Measurements from ENCODE around the gene ADPRS. TPM values are rescaled to one million over a fixed set of nuclear protein-coding genes. Genes with fewer than 3 reads are reported as not detected.
A peak's percentile ranks its signal among the peaks of the same experiment; 100 is the strongest.

ADPRS gene
- total RNA-seq, 1 experiment from 2014 or later = 27.8 TPM

DNA sequence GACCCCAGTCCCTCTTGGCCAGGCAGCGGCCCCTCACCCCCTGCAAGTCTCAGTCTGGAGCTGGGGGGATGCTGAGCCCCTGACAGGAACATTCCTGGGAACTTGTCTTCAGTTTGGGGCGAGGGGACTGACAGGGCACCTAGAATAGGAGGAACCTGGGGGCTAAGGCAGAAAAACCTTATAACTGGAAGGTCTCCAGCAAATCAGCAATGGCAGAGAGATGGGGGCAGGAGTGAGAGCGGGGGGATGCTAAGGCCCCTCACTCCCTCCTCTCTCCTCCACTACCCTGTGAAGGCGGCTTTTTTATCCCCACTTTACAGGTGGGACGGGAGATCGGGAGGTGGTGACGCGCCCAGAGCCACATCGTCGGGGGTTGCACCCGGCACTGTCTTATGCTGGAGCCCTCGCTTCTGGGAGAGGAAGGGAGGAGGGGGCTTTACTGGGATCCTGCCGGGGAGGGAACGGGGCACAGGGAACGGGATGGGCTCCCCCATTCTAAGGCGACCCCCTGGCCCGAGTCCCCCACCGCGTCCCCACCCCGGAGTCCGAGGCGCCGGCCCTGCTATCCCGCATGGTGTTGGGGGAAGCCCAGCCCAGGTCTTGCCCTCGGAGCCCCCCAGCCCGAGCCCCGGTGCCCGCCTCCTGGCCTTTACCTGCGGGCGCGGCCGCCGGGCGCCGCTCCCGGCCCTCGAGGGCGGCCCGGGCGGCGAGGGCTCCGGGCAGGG lies 35.9 kb downstream of the ADPRS start:
- H2BK15ac ChIP-seq (ENCODE audit: low read depth, low read length) = no peak overlapping the region
- H3K27ac ChIP-seq (ENCODE audit: insufficient read length, low read depth, low read length) = no peak overlapping the region
- Mint-ChIP-seq H3K4me3 (peak overlapping the region; percentile 58 to 81), H3K4me1 (peaks cover 13 to 18% of the 10 kb centered on the region in 2 experiments), H3K36me3 (ENCODE audit: insufficient read depth in 1 of 3, low read depth in 3 of 3) (no peaks in the 10 kb centered on the region), H3K9me3 (no peaks in the 10 kb centered on the region; a peak in 1 of 5 replicates), H3K27me3 (ENCODE audit: low read depth) (peaks cover 49% of the 10 kb centered on the region), H3K27ac (no peak overlapping the region)
- no peak overlapping the region for H4K5ac ChIP-seq (ENCODE audit: insufficient read length, low read depth, low read length)
- no peak overlapping the region for H3K56ac ChIP-seq (ENCODE audit: insufficient read length, low read depth, low read length)
- H3K4me1 ChIP-seq (ENCODE audit: insufficient read depth, low read length) = peaks cover 2% of the 10 kb centered on the region; the same call in 1 of the 2 replicates
- no peak overlapping the region for H3K18ac ChIP-seq (ENCODE audit: insufficient read length, low read depth, low read length)
- H3K9me3 ChIP-seq (ENCODE audit: control insufficient read depth, low read depth, low read length) = no peaks in the 10 kb centered on the region
- TF ChIP-seq, protein P1, sequence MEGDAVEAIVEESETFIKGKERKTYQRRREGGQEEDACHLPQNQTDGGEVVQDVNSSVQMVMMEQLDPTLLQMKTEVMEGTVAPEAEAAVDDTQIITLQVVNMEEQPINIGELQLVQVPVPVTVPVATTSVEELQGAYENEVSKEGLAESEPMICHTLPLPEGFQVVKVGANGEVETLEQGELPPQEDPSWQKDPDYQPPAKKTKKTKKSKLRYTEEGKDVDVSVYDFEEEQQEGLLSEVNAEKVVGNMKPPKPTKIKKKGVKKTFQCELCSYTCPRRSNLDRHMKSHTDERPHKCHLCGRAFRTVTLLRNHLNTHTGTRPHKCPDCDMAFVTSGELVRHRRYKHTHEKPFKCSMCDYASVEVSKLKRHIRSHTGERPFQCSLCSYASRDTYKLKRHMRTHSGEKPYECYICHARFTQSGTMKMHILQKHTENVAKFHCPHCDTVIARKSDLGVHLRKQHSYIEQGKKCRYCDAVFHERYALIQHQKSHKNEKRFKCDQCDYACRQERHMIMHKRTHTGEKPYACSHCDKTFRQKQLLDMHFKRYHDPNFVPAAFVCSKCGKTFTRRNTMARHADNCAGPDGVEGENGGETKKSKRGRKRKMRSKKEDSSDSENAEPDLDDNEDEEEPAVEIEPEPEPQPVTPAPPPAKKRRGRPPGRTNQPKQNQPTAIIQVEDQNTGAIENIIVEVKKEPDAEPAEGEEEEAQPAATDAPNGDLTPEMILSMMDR (conservative IDR thresholded peaks at IDR 0.05) = no peak
- H2BK120ac ChIP-seq (ENCODE audit: low read depth, low read length, poor library complexity, severe bottlenecking) = no peak overlapping the region
- H3K9ac ChIP-seq (ENCODE audit: extremely low read depth, insufficient read length, low read length) = no peak overlapping the region
- no peak overlapping the region for H4K91ac ChIP-seq (ENCODE audit: insufficient read length, low read depth, low read length)
- no peak overlapping the region for H2BK5ac ChIP-seq (ENCODE audit: insufficient read length, low read length)
- H3K27me3 ChIP-seq (ENCODE audit: insufficient read depth, low read length) = peaks cover 17% of the 10 kb centered on the region; the same call in 1 of the 2 replicates
- H3K79me2 ChIP-seq (ENCODE audit: insufficient read depth, low read length) = no peaks in the 10 kb centered on the region
- no peak overlapping the region for H3K4ac ChIP-seq (ENCODE audit: low read depth, low read length)
- no peak overlapping the region; the same call in 1 of the 2 replicates for H3K14ac ChIP-seq (ENCODE audit: insufficient read depth, low read length)
- DNase-seq = no peak
- no CpG with 5 or more reads among the region's 42 CpGs for WGBS (ENCODE audit: extremely low coverage, insufficient read length, low lambda C conversion rate)
- no peak overlapping the region for H3K23ac ChIP-seq (ENCODE audit: insufficient read length, low read depth, low read length)
- H3K4me2 ChIP-seq (ENCODE audit: insufficient read depth, insufficient read length, low read length) = peak overlapping the region; percentile 15
- no peaks in the 10 kb centered on the region for H3K79me1 ChIP-seq (ENCODE audit: insufficient read depth, low read depth, low read length, poor library complexity, severe bottlenecking)
- no peak overlapping the region for H4K8ac ChIP-seq (replicated peaks; ENCODE audit: insufficient read length, low read depth, low read length)
- no peak overlapping the region for H3T11ph ChIP-seq (ENCODE audit: low read length)
- peaks cover 2% of the 10 kb centered on the region for H3K23me2 ChIP-seq (ENCODE audit: insufficient read length, low read depth, low read length, poor library complexity, severe bottlenecking)
- H4K20me1 ChIP-seq (ENCODE audit: control insufficient read depth, insufficient read depth, insufficient read length) = no peaks in the 10 kb centered on the region
- H2AK5ac ChIP-seq (ENCODE audit: insufficient read length, low read length) = no peak overlapping the region
- H2BK12ac ChIP-seq (ENCODE audit: insufficient read length, low read depth, low read length) = no peak overlapping the region
- H2BK20ac ChIP-seq (ENCODE audit: low read depth, low read length, poor library complexity, severe bottlenecking) = no peak overlapping the region
- no peak overlapping the region for H2AFZ ChIP-seq (ENCODE audit: low read length)
